NCI-H526 treated with DMSO at 0.1 percent for 48 hours (cell line): ENCODE data around the gene IKZF2.

Experiments
- DNase-seq: peaks from one replicate; lab custom pipeline; 2025; lab: John Stamatoyannopoulos, UW

Gene IKZF2

DNA sequence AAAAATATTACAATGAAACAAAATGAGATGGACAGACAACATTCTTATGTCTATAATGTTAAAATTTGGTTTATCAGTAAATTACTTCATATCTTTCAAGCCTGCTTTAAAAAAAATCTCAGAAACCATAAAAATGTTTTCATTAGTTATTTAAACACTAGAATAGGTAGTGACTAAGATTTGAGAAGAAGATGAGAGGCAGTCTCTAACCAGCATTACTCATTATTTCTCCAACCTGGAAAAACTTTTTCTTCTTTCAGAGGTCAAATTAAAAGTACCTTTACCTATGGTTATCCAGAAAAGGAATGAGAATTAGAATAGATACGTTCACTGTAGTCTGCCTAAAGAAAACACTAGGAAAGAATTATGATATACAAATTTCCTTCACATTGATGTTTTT is 50.3 kb downstream of the IKZF2 start:
- no peak for DNase-seq

- DNase-seq: no peak
Measured at GRCh38 chr2:213098612-213099011, 52.8 kb downstream of the IKZF2 start.

DNA sequence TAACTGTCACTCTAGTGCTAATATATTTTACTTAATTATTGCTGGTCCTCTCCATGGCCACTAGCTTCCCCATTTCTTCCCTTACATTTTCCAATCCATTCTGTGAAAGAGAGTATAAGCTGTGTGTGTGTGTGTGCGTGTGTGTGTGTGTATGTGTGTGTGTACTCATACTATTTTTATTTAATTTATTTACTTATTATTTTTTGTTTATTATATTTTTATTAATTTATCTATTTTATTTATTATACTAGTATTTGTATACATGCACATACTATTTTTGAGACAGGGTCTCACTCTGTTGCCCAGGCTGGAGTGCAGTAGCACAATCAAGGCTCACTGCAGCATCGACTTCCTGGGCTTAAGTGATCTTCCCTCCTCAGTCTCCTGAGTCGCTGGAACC is 59.6 kb downstream of the IKZF2 start:
- DNase-seq: no peak

- no peak for DNase-seq
Measured at GRCh38 chr2:213090772-213091171, 60.6 kb downstream of the IKZF2 start.

DNA sequence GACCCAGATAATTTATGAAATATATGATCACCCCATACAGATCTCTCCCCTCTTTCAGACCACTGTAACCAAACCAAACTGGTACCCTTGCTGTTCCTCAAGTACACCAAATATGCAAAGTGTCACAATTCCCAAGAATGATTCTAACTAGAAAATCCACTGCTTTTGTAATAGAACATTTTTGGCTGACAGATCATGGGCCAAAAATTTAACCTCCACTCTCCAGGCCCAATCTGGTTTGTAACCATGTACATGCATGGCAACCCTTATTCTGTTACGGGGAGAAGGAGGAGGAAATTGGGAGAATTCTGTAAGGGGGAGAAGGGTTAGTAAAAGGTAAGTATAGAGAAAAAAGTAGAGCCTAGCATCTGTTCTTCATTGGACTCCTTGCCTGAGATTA is 62.0 kb downstream of the IKZF2 start:
- no peak for DNase-seq

DNA sequence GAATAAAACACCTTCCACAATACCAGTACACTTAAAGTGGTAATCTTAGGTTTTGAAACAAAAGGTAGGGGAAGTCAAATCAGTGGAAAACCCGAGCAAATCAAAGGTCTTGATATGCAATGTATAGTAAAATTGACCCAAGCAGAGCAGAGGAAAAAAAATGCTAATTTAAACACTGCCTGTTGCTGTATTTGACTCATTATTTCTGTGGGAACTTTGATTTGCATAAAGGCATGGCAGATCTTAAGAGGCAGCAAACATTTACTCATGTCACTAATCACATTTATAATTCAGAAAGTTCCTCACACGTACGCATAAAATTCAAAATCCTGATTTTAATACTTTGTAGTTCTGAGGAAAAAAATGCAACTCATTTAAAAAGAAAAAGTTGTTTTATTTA is 64.4 kb downstream of the IKZF2 start:
- DNase-seq: peak; percentile 39

- no peak for DNase-seq
Measured at GRCh38 chr2:213086571-213086970, 64.8 kb downstream of the IKZF2 start.

DNA sequence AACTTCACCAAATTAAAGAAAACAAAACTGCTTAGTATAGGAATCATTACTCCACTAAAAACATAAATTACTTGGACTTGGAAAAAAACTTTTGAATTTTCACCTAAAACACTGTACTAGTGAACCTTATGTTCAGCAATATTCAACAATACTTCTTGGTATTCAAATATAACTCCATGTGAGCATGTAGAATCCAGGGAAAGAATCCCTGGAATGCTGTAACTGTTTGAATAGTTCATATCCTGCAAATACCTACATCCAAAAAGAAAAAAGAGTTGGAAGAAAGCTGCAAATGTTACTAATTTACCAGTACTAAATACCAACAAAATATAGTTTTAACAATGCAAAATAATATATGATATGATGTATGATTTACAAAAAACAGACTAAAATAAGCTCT is 65.4 kb downstream of the IKZF2 start:
- DNase-seq: no peak

DNA sequence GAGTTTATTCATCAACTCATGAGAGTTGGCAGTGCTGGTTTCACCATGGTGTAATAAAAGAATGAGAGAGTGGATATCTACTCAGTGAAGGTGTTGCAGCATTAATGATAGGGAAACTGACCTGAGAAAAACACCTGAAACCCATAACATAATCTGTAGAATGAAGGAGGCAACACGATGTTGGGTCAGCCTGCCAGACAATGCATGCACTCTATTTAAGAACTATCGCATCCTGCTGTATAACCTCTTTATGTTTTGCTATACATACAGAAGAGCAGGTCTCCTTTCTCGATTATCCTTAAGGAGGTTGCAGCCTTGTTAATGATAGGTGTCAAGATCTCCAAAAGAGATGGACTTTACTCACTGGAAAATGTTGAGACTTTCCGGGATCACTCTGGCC is 65.9 kb downstream of the IKZF2 start:
- no peak for DNase-seq

DNA sequence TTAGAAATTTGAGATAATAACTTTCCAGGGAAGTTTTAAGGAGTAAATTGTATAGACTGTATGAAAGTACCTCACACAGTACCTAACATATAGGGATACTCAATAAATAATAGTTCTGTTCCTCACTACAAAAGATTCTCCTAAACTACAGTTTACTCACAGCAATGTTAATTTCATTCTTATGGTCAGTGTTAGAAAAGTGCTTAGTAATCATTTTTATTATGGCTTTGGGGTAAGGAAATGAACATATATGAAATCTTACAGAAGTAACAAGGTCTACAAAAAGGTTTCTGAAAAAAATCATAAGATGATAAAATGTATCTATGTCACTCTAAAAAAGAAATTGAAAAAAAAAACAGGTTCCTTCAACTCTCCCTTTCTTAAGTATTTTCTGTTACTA is 67.2 kb downstream of the IKZF2 start:
- DNase-seq: no peak

- DNase-seq: no peak
Measured at GRCh38 chr2:213080969-213081617, 70.3 kb downstream of the IKZF2 start.

- no peak for DNase-seq
Measured at GRCh38 chr2:213079756-213080155, 71.7 kb downstream of the IKZF2 start.

GRCh38 chr2:213078686-213079085 is 72.7 kb downstream of the IKZF2 start:
- DNase-seq: no peak

- no peak for DNase-seq
Measured at GRCh38 chr2:213069531-213069930, 81.9 kb downstream of the IKZF2 start.

DNA sequence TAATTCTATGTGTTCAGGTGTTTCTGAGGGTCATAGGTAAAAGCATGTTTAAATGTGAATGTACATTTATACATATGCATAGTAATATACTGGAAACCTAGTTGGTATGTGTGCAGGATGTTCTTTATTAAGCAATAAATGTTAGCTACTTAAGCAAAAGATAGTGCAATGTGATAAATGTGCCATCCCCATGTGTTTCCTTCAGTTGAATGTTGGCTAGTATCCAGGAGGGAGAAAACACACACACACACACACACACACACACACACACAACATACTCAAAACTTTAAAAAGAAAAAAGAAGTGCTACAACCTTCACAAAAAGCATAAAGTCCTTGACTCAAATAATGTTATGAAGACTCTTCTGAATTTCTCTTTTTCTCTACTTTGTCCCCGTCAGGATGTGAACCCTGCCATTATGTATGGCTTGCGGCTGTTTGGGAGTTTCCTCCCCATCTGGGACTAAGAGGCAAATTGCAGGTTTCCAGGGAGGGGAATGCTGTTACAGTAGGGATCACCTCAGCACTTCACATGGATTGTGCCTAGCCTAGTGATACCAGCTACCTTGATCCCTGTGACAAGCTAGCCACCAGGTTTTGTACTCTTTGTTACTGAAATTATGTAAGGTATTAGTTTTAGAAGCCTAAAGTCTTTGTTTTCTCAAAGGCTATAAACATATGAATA is 82.6 kb downstream of the IKZF2 start:
- no peak for DNase-seq

- no peak for DNase-seq
Measured at GRCh38 chr2:213067888-213068287, 83.5 kb downstream of the IKZF2 start.

DNA sequence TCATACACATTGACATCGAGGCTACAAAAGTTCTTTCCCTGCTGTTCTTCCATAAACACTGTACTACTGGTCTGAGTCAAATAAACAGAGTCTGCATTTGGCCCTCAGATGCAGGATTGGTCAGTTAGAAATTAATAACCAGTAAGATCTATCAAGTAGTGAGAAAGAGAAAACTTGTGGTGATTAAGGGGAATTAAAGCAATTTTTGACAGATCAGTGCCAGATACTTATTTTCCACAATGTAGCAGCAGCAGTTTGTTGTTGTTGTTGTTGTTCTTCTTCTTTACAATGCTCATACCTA is 85.0 kb downstream of the IKZF2 start:
- DNase-seq: no peak

DNA sequence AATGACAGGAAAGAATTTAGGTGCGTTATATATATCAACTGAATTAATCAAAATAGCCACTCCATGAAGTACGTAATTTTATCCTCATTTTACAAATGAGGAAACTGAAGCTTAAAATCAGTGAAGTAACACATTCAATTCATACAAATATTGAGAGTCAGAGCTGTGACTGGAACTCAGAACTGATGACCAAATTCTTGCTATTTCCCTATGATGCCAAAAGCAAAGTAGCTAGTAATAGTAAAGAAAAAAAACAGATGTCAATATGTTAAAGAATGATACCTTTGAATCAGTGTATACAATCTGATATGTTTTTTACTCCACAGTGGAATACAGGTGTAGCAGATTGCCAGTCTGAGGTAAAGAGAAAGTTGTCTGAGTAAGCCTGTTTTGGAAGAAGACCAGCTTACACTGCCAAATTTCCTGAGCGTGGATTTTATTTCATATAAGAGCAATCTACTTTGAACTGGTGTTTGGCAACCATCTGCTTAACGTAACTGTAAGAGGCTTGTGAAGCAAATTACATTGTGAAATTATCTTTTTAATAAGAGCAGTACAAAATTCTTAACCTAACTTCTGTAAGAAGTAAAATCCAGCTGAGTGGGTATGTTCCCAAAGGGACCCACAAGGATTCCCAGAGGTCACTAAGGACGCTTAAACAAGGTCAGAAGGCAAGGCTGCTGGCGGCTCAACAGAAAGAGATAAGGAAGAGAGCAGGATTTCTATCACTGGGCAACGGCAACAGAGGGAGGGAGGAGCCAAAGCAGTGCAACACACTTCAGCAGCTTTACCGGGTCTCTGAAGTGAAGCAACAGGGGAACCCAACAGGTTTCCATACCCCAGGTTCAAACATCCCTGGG is 85.6 kb downstream of the IKZF2 start:
- no peak for DNase-seq

GRCh38 chr2:213064099-213064498 is 87.3 kb downstream of the IKZF2 start:
- no peak for DNase-seq

DNA sequence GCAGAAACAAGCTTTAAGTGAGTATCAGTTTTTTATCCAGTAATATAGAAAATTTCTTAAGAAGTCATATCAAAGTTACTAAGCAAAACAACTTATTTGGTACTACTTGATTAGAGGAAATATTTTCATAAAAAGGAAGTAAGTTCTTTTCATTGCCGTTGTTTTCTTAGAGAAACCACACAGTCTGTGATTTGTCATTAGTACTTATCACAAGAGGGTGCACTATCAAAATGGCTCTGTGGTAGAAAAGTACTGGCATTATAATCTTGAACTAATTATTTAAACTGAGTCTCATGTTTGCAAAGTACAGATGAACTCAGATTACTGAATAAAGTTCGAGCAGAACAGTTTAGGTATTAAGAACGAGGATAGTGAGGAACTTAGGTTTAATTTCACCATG is 93.4 kb downstream of the IKZF2 start:
- DNase-seq: no peak

DNA sequence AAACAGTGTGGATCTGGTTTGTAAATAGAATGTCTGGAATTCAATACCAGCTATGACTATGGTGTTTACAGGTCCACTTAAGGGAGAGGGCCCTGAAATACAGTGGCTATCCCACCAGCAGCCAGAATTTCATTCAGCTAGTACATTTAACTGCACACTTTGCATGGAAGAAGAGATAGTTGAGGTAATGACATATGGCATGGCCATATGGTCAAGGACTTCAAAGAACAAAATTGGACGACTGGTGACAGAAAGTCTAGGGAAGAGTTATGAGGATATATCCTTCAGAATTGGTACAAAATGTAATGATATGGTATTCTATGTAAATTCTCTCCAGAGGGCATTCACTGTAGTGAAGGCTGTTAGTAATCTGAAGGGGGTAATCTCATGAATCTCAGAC is 105.0 kb downstream of the IKZF2 start:
- DNase-seq: no peak

- DNase-seq: no peak
Measured at GRCh38 chr2:213043566-213043965, 107.8 kb downstream of the IKZF2 start.

DNA sequence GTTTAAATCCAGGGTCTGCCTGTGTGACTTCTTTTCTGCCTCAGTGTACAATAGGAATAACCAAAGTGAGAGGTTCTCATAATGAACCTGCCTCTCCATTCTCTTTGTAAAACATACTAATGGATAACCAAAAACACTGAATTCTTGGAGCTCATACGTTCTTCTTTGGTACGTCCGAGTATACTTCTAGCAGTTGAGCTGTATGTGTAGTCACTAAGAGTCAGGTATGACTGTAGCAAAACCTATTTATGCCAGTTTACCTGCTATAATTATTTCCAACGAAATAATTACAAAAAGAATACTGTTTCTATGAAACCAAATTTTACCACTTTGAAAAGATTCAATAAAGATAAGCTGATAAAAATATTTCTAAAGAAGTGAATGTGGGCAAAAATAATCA is 109.2 kb downstream of the IKZF2 start:
- no peak for DNase-seq
